ENCODE data around the gene LRRC47.

LRRC47 gene

DNA sequence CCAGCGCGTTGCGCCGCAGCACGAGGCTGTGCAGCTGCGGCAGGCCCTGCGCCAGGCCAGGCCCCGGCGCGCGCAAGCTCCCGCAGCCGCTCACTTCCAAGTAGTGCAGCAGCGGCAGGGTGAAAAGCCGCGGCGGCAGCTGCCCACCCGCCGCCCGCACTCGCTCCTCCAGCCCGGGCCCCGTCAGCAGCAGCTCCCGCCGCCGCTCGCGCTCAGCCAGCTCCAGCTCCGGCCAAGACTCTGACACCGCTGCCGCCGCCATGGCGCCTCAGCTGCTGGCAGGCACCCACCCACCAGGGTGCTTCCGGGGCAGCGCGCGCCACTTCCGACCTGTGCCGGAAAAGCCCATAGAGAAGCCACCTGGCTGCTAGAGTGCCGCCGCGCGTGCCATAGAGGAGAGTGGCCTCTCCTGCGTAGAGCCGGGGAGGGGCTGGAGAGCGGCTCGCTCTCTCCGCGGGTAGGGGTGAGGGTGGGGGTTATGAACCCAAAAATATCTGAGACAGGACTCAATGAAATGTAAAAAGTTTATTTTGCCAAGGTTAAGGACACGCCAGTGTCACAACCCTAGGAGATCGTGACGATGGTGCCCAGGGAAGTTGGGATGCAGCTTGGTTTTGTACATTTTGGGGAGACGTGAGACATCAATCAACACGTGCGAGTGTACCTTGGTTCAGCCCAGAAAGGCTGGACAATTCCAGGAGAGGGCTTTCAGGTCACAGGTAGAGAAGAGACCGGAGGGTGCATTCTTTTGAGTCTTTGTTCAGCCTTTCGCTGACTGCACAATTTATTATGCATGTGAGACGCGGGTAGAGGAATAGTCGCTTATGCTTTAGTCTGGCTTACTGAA, at the start of gene LRRC47:
Gene LRRC47, minus strand, starts transcription at position 284 of the 847 bp plus-strand sequence. Its CDS starts 22 bp downstream, at position 262.
- H3K9me3 Mint-ChIP-seq: no peaks in the 10 kb centered on the region
- H3K36me3 Mint-ChIP-seq (ENCODE audit: low read depth): peaks cover 29% of the 10 kb centered on the region
- peak within 1 kb of the TSS; percentile 93 for H3K4me3 Mint-ChIP-seq
- peaks cover 4% of the 10 kb centered on the region for H3K27me3 Mint-ChIP-seq
- H3K27ac Mint-ChIP-seq: peak within 1 kb of the TSS; percentile 95
- H3K4me1 Mint-ChIP-seq (ENCODE audit: low read depth): peaks cover 56% of the 10 kb centered on the region

DNA sequence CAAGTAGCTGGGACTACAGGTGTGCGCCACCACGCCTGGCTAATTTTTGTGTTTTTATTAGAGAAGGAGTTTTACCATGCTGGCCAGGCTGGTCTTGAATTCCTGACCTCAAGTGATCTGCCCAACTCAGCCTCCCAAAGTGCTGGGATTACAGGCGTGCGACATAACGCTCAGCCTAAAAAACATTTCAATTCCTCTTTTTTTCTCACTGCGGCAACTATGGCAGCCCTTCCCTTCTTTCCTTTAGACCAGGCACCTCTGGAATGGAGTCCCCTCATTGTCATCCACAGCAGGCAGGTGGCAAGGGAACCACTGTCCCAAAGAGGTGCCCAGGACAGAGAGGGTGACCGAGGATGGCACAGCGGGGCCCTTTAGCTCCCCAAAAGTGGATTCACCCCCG, 46.6 kb upstream of the LRRC47 start:
- Mint-ChIP-seq H3K4me1 (ENCODE audit: low read depth) (no peaks in the 10 kb centered on the region), H3K9me3 (no peaks in the 10 kb centered on the region), H3K36me3 (ENCODE audit: low read depth) (peaks cover 63% of the 10 kb centered on the region), H3K27me3 (no peaks in the 10 kb centered on the region), H3K4me3 (no peak overlapping the region), H3K27ac (no peak overlapping the region)

DNA sequence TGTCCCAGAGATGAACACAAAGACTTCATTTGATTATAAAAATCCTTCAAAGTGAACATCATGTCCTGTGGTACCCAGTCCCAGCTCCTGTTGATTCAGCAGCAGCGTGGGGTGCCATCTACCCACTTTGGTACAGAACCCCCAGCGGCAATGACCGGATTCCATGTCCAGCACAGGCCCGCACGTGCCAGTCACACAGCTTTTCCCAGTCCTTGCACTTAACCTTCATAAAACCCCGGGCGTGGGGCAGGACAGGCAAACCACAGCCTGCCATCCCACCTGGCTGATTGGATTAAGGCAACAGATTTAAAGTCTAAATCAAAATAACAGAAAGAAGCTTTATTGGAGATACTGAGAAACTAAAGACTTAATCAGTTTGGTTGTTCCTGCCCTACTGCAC, 45.2 kb upstream of the LRRC47 start:
- Mint-ChIP-seq H3K9me3 (no peaks in the 10 kb centered on the region), H3K4me1 (ENCODE audit: low read depth) (no peaks in the 10 kb centered on the region), H3K4me3 (no peak overlapping the region), H3K27ac (no peak overlapping the region), H3K36me3 (ENCODE audit: low read depth) (peaks cover 64% of the 10 kb centered on the region), H3K27me3 (no peaks in the 10 kb centered on the region)

DNA sequence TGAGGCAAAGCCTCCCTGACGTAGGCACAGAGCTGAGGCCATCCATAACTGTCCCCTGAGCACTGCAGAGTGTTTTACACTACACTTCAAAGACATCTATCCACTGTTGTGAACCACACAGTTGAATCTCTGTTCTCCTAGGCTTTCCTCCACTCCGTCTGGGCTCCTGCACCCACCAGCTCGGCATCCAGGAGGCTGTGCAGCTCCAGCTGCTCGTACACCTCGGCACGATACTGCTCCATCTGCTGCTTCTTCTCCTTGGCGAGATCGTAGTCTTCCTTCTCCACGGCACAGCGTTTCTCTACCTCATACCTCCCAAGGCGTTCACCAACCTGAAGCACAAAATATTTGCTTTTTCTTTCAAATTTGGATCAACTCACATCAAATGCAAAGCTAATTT, 42.5 kb upstream of the LRRC47 start:
- H3K9me3 Mint-ChIP-seq: no peaks in the 10 kb centered on the region
- H3K4me1 Mint-ChIP-seq (ENCODE audit: low read depth): no peaks in the 10 kb centered on the region
- H3K27me3 Mint-ChIP-seq: no peaks in the 10 kb centered on the region
- H3K4me3 Mint-ChIP-seq: no peak overlapping the region
- no peak overlapping the region for H3K27ac Mint-ChIP-seq
- H3K36me3 Mint-ChIP-seq (ENCODE audit: low read depth): peaks cover 74% of the 10 kb centered on the region

DNA sequence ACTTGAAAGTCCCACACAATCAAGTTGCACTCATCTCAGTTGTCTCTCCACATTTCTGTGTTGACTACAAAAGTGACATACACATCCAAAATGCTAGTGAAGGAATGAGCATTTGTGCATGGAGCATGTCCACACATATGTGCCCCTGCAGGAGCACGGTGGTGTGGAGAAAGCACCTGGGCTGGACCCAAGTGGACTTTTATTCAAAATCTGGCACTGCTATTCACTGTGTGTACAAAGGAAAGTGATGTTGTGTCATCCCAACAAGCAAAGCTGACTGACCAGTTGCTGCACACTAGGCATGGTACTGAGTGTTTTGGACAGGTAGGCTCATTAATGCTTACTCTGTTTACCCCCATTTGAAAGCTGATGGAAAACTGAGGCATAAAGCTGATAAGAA, 41.4 kb upstream of the LRRC47 start:
- Mint-ChIP-seq H3K27ac (no peak overlapping the region), H3K36me3 (ENCODE audit: low read depth) (peaks cover 78% of the 10 kb centered on the region), H3K9me3 (no peaks in the 10 kb centered on the region), H3K4me1 (ENCODE audit: low read depth) (no peaks in the 10 kb centered on the region), H3K27me3 (no peaks in the 10 kb centered on the region), H3K4me3 (no peak overlapping the region)

DNA sequence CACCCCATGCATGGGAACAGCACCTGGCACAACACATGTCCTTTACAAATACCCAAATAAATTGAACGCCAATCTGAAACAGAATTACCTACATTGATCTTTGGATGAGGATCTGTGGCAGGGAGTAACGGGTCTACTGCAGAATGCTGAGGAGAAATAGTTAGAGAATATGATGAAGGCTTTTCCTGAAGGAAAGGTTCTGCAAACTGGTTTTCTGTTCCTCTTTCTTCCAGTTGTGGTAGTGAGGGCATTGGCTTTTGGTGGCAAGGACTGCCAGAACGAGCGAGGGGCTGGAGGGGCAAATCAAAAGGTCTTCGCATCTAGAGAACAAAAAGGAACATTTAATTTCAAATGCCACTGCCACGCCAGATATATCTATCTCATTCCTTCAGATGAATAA, 40.9 kb upstream of the LRRC47 start:
- Mint-ChIP-seq H3K27ac (no peak overlapping the region), H3K4me3 (no peak overlapping the region), H3K27me3 (no peaks in the 10 kb centered on the region), H3K36me3 (ENCODE audit: low read depth) (peaks cover 79% of the 10 kb centered on the region), H3K9me3 (no peaks in the 10 kb centered on the region), H3K4me1 (ENCODE audit: low read depth) (no peaks in the 10 kb centered on the region)

DNA sequence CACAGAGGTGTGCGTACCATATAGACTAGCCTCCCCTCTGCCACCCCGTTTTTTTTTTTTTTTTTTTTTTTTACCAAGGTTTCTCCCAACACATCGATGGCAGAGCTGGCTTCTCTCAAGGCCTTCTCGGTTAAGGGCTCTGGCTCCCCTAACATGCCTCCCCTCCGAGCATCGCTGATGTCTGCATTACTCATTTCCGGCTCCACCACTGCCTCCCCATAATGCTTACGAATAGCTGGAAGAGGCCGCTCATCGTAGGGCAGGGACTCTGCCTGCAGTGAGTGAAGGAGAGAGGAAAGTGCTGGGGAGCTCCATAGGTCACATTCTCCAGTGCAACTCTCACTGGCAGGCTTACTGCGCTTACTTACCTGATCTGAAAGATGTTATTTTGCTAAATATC, 40.1 kb upstream of the LRRC47 start:
- no peaks in the 10 kb centered on the region for H3K9me3 Mint-ChIP-seq
- H3K36me3 Mint-ChIP-seq (ENCODE audit: low read depth): peaks cover 82% of the 10 kb centered on the region
- H3K27me3 Mint-ChIP-seq: no peaks in the 10 kb centered on the region
- no peak overlapping the region for H3K4me3 Mint-ChIP-seq
- no peak overlapping the region for H3K27ac Mint-ChIP-seq
- H3K4me1 Mint-ChIP-seq (ENCODE audit: low read depth): no peaks in the 10 kb centered on the region

DNA sequence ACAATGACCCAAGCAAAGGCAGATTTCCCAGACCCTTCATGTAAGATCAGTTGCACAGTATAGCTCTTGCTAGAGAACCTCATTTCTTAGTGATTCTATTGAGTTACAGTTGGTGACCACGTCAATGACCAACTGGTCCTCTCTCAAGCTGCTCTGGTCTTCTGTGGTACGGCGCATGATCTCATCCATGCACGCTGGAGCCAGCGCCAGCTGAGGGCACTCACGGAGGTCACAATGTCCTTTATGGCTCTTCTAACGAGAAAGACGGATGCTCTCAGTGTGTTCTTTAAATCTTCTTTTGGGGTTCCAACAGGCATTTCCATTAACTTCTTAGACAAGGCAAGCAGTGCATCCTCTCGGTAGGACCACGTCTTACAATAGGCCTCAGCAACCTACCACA, 38.4 kb upstream of the LRRC47 start:
- Mint-ChIP-seq H3K27ac (no peak overlapping the region), H3K36me3 (ENCODE audit: low read depth) (peaks cover 78% of the 10 kb centered on the region)

DNA sequence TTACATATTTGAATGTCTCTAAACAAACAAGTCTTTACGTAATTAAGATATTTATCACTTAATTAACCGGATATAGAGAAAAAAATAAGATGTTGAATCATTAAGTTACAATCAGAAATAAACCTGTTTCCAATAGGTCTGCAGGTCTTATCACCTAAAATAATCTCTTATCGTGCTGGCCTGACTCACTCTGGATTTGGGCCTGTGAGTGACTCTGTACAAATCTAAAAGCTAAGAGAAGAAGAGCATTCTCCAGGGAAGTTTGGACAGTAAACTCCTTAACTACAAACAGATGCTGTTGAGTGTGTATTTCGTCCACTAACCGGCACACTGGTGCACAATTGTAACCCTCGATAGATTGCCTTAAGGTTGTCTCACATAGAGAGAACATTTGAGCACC, 35.4 kb upstream of the LRRC47 start:
- H3K36me3 Mint-ChIP-seq (ENCODE audit: low read depth): peaks cover 63% of the 10 kb centered on the region
- H3K27ac Mint-ChIP-seq: no peak overlapping the region
- H3K9me3 Mint-ChIP-seq: no peaks in the 10 kb centered on the region
- H3K4me3 Mint-ChIP-seq: no peak overlapping the region
- no peaks in the 10 kb centered on the region for H3K27me3 Mint-ChIP-seq
- H3K4me1 Mint-ChIP-seq (ENCODE audit: low read depth): no peaks in the 10 kb centered on the region

More for the DNA sequence above, 38.4 kb upstream of the LRRC47 start:
- H3K4me3 Mint-ChIP-seq: no peak overlapping the region
- H3K9me3 Mint-ChIP-seq: no peaks in the 10 kb centered on the region
- no peaks in the 10 kb centered on the region for H3K4me1 Mint-ChIP-seq (ENCODE audit: low read depth)
- no peaks in the 10 kb centered on the region for H3K27me3 Mint-ChIP-seq

DNA sequence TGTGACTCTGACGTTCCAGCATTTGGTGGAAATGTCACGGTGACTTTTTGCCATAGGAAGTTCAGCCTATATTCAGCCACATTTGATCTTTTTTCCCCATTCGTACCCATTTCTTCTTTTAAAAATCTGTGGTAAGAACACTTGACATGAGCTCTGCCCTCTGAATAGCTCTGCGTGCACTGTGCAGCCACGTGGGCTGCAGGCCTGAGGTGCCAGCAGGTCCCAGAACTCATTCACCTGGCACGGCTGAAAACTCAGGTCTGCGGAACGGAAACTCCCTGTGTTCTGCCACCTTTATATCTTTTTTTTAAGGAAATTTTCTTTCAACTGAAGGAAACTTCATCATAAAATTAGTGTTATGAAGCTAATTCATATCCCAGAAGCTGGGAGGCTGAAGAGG, 32.1 kb upstream of the LRRC47 start:
- no peaks in the 10 kb centered on the region for H3K27me3 Mint-ChIP-seq
- H3K4me1 Mint-ChIP-seq (ENCODE audit: low read depth): no peaks in the 10 kb centered on the region
- H3K36me3 Mint-ChIP-seq (ENCODE audit: low read depth): peaks cover 46% of the 10 kb centered on the region
- no peaks in the 10 kb centered on the region for H3K9me3 Mint-ChIP-seq
- no peak overlapping the region for H3K4me3 Mint-ChIP-seq
- no peak overlapping the region for H3K27ac Mint-ChIP-seq

DNA sequence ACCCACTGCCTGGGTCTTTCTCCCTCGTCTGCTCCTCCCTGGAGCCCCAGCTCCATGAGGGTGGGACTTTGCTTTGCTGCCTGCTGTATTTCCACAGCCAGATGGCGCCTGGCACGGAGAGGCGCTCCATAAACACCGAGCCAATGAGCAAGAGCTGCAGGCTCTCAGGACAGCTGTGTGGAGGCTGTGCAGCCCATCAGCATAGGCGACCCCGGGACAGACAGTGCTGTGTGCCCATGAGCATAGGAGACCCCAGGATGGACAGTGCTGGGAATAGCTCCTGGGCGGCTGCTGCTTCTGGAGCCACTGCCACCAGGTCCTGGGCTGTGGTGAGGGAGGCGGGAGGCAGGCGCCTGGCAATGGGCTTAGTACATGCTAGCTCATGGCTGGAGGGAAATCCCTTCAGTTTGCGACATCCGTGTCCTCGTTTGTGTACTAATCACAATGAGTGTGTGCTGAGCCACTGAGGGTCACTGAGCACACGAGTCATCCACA, 31.6 kb upstream of the LRRC47 start:
- no peaks in the 10 kb centered on the region for H3K4me1 Mint-ChIP-seq (ENCODE audit: low read depth)
- no peak overlapping the region for H3K27ac Mint-ChIP-seq
- H3K36me3 Mint-ChIP-seq (ENCODE audit: low read depth): peaks cover 41% of the 10 kb centered on the region
- H3K4me3 Mint-ChIP-seq: no peak overlapping the region
- no peaks in the 10 kb centered on the region for H3K9me3 Mint-ChIP-seq
- H3K27me3 Mint-ChIP-seq: no peaks in the 10 kb centered on the region

DNA sequence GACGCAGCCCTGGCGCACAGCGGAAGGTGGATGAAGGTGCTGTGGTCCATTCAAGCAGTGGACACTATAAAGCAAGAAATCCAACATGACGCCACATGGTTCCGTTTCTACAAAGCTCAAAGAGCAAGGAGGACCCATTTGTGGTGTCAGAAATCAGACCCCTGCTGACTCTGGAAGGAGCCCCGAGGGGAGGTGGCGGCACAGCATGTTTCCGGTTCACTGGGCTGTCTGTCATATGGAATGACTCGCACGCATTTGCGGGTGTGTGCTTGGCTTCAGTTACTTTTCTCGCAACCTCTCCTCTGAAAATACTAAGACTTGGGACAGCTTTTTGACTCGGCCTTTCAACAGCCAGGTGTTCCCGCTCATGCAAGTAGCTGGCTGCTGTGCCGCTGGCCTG, 29.1 kb upstream of the LRRC47 start:
- Mint-ChIP-seq H3K4me1 (ENCODE audit: low read depth) (no peaks in the 10 kb centered on the region), H3K9me3 (no peaks in the 10 kb centered on the region), H3K27me3 (no peaks in the 10 kb centered on the region), H3K4me3 (no peak overlapping the region), H3K36me3 (ENCODE audit: low read depth) (peaks cover 43% of the 10 kb centered on the region), H3K27ac (no peak overlapping the region)

DNA sequence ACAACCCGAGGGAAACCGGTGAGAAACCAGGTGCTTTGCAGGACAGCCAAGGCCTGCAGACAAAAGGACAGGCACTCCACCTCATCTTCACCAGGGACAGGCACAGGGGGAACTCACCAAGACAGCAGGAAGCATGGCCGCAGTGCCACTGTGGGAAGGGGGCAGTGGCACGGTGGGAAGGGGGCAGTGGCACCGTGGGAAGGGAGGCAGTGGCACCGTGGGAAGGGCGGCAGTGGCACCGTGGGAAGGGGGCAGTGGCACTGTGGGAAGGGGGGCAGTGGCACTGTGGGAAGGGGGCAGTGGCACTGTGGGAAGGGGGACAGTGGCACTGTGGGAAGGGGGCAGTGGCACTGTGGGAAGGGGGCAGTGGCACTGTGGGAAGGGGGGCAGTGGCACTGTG, 28.4 kb upstream of the LRRC47 start:
- Mint-ChIP-seq H3K27ac (no peak overlapping the region), H3K36me3 (ENCODE audit: low read depth) (peaks cover 43% of the 10 kb centered on the region), H3K4me3 (no peak overlapping the region)

DNA sequence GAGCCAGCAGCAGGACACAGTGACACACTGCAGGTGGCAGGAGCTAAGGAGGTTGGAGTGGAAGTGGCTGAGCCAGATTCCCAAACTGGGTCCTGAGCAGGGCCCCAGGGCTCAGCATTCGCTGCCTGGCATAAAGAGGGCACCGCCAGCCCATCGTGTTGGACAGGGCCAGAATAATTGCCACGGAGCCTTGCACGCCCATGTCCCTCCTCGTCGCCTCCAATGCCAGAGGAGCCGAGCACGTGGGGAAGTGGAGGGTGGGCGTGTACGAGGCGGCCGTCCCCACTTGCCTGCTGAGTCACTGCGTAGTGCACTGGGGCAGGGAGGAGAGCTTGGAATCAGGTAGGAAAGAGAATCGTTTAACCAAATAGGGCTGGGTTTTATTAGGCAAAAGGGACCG, 26.1 kb upstream of the LRRC47 start:
- Mint-ChIP-seq H3K9me3 (no peaks in the 10 kb centered on the region), H3K27me3 (no peaks in the 10 kb centered on the region), H3K27ac (no peak overlapping the region), H3K4me1 (ENCODE audit: low read depth) (no peaks in the 10 kb centered on the region), H3K4me3 (no peak overlapping the region), H3K36me3 (ENCODE audit: low read depth) (peaks cover 41% of the 10 kb centered on the region)

More for the DNA sequence above, 28.4 kb upstream of the LRRC47 start:
- no peaks in the 10 kb centered on the region for H3K9me3 Mint-ChIP-seq
- H3K27me3 Mint-ChIP-seq: no peaks in the 10 kb centered on the region
- H3K4me1 Mint-ChIP-seq (ENCODE audit: low read depth): no peaks in the 10 kb centered on the region

DNA sequence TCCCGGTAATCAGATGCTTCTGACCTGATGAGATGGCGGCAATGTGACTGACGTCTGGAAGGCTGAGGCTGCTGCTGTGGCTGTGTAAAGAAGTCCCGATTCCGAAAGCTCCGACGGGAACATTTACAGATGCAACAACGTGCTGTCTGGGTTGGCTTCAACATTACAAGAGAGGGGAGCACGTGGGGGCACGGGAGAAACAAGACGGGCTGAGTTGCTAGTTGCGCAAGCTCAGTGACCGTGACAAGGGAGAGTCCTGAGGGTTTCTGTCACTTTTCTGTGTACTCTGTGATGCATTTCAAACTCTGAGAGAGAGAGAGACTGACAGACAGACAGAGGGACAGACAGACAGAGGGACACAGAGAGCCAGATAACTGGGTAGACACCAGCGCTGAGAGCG, 25.6 kb upstream of the LRRC47 start:
- H3K4me1 Mint-ChIP-seq (ENCODE audit: low read depth): no peaks in the 10 kb centered on the region
- no peak overlapping the region for H3K4me3 Mint-ChIP-seq
- no peaks in the 10 kb centered on the region for H3K9me3 Mint-ChIP-seq
- H3K36me3 Mint-ChIP-seq (ENCODE audit: low read depth): peaks cover 41% of the 10 kb centered on the region
- H3K27me3 Mint-ChIP-seq: no peaks in the 10 kb centered on the region
- H3K27ac Mint-ChIP-seq: no peak overlapping the region

DNA sequence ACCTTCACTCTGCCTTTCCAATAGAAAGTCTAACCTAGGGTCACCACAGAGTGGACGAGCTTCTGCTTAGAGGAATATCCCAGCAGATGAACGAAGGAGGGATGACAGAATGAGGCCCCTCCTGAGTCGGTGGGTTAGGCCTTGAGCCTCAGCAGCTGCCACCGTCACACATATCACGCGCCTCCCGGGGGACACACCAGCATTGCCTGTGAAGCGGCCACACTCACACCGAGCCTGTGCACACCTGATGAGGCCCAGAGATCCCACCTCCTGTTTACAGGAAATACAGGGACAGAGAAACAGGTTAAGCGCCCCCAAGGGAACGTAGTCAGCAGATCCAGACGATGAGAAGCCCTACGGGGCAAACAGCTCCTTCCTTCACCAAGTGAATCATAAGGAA, 25.1 kb upstream of the LRRC47 start:
- peaks cover 41% of the 10 kb centered on the region for H3K36me3 Mint-ChIP-seq (ENCODE audit: low read depth)
- H3K4me3 Mint-ChIP-seq: no peak overlapping the region
- H3K4me1 Mint-ChIP-seq (ENCODE audit: low read depth): no peaks in the 10 kb centered on the region

More for the DNA sequence above, 25.1 kb upstream of the LRRC47 start:
- Mint-ChIP-seq H3K9me3 (no peaks in the 10 kb centered on the region), H3K27ac (no peak overlapping the region), H3K27me3 (no peaks in the 10 kb centered on the region)
